Upper lobe of left lung (tissue), 6 donors: Measurements from ENCODE around the gene EXOC4. TPM values are rescaled to one million over a fixed set of nuclear protein-coding genes. Genes with fewer than 3 reads are reported as not detected.

Experiments used
- ATAC-seq, 2 donors: fragments of 200-7000 bp; cut with Tn5 transposase; one replicate each; pipeline ENCODE4 v1.9.1; 2022; ENCODE audit warnings: mild to moderate bottlenecking in 2 of 2, moderate library complexity in 2 of 2; ENCODE audit not compliant: low FRiP score in 2 of 2
- DNase-seq, 2 donors: peaks; one replicate each; pipeline ENCODE4 v3.0.0-alpha.2; 2019 to 2020
- H3K27ac ChIP-seq, 4 donors: fragments of 200-600 bp; sonication (generic); one replicate each; pipeline ENCODE4 v1.5.1; 2016 to 2019
- H3K27me3 ChIP-seq, 4 donors: fragments of 200-600 bp; sonication (generic); one replicate each; pipeline ENCODE4 v1.5.1; 2017 to 2019
- H3K36me3 ChIP-seq, 4 donors: fragments of 200-600 bp; sonication (generic); one replicate each; pipeline ENCODE4 v1.5.1; 2016 to 2019
- H3K4me1 ChIP-seq, 4 donors: fragments of 200-600 bp; sonication (generic); one replicate each; pipeline ENCODE4 v1.5.1; 2018 to 2019
- H3K4me3 ChIP-seq, 4 donors: fragments of 200-600 bp; sonication (generic); one replicate each; pipeline ENCODE4 v1.5.1; 2017 to 2019; ENCODE audit warnings: mild to moderate bottlenecking in 2 of 4, moderate library complexity in 1 of 4
- H3K9me3 ChIP-seq, 4 donors: fragments of 200-600 bp; sonication (generic); one replicate each; pipeline ENCODE4 v1.5.1; 2018 to 2019
- EP300 ChIP-seq, 4 donors: sonication (generic); formaldehyde crosslinking; IDR thresholded peaks; one replicate each; pipeline ENCODE4 v1.5.1; 2017; ENCODE audit warnings: antibody characterized with exemption in 4 of 4, control low read depth in 2 of 4
- POLR2A ChIP-seq, 4 donors: fragments of 450-650 bp; IDR thresholded peaks; one replicate each; pipeline ENCODE4 v1.5.1; 2016 to 2017; ENCODE audit warnings: antibody characterized with exemption in 4 of 4, mild to moderate bottlenecking in 2 of 4
- POLR2AphosphoS5 ChIP-seq, 2 donors: sonication (generic); formaldehyde crosslinking; IDR thresholded peaks; one replicate each; pipeline ENCODE4 v1.5.1; 2017; ENCODE audit warnings: antibody characterized with exemption in 2 of 2
- WGBS, 2 donors: methylation state at CpG; one replicate each; pipeline ENCODE4 v1.1.5; 2017 to 2018; 5-methylcytosine and 5-hydroxymethylcytosine counted together
- total RNA-seq, 6 donors: library from RNA; depleted of rRNA in 4 of 6; stranded (reverse); fragments of >200 nt in 4 of 6; gene quantifications; one replicate each; pipeline versions ENCODE4 v1.1.0 to v1.2.1, GENCODE V29; 2016 to 2021
- TF ChIP-seq, protein P1 (sequence below), 6 experiments: fragments of 450-650 bp in 4 of 6; fragments of 200-600 bp in 2 of 6; sonication (generic) in 2 of 6; IDR thresholded peaks; one replicate each; pipeline ENCODE4 v1.5.1; 2016 to 2019; ENCODE audit warnings: antibody characterized with exemption in 6 of 6
- donor health status: DM: no; HTN: no; CAD: no; lungs with moderate emphysema.
- donor health status: DM: no; HTN: yes; CAD: no; lungs with severe emphysema.

EXOC4 gene
- total RNA-seq, 6 donors from 2014 or later, result 56.3 to 325 (median 99.4) TPM

DNA sequence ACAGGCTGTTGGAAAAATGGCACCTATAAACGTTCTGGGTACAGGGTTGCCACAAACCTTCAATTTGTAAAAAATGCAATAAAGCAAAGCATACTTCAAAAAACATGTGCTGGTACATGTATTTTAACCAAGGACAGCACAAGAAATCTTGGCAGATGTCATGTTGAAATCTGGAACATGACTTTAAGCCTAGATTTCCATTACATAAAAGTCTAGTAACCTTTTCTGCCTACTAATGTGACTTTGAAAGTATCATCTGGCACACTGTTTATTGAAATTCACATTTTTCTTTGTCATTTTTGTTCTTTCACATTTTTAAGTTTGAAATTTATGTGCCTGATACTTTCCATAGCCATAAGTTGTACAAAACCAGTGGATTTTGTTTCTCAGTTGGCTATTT, 296.8 kb downstream of the EXOC4 start:
- DNase-seq (no peak), ATAC-seq (no peak)
- WGBS, 2 donors, result 71 to 88% methylated on average over 1 of the region's 1 CpG

DNA sequence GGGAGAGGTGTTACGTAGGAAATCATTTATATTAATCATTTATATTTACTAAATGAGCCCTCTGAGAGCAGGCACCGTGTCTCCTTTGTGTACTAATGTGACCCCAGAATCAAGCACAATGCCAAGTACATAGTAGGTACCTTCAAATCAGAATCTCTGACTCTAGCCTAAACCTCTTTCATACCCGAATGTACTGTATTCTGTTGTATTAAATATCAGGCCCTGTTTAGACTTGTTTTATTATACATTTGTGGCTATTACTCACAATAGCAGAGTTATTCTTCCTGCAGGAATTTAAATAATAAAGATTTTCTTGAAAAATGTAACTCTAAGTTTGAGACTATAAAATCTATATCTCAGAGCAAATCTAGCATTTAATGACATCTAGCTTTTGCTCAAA, 297.3 kb downstream of the EXOC4 start:
- no peaks in the 10 kb centered on the region for H3K4me1 ChIP-seq
- ATAC-seq, result no peak
- DNase-seq, result no peak
- 81 to 88% methylated on average over 3 of the region's 3 CpGs for WGBS, 2 donors
- H3K9me3 ChIP-seq, result no peaks in the 10 kb centered on the region
- H3K27me3 ChIP-seq, result no peaks in the 10 kb centered on the region
- TF ChIP-seq EP300 (IDR thresholded peaks at IDR 0.05) (no peak), POLR2AphosphoS5 (IDR thresholded peaks at IDR 0.05) (no peak), POLR2A (IDR thresholded peaks at IDR 0.05) (no peak)
- TF ChIP-seq, protein P1, sequence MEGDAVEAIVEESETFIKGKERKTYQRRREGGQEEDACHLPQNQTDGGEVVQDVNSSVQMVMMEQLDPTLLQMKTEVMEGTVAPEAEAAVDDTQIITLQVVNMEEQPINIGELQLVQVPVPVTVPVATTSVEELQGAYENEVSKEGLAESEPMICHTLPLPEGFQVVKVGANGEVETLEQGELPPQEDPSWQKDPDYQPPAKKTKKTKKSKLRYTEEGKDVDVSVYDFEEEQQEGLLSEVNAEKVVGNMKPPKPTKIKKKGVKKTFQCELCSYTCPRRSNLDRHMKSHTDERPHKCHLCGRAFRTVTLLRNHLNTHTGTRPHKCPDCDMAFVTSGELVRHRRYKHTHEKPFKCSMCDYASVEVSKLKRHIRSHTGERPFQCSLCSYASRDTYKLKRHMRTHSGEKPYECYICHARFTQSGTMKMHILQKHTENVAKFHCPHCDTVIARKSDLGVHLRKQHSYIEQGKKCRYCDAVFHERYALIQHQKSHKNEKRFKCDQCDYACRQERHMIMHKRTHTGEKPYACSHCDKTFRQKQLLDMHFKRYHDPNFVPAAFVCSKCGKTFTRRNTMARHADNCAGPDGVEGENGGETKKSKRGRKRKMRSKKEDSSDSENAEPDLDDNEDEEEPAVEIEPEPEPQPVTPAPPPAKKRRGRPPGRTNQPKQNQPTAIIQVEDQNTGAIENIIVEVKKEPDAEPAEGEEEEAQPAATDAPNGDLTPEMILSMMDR (IDR thresholded peaks at IDR 0.05), result no peak
- H3K27ac ChIP-seq, result no peak overlapping the region
- no peak overlapping the region for H3K4me3 ChIP-seq
- H3K36me3 ChIP-seq, result no peaks in the 10 kb centered on the region

More for the DNA sequence above, 296.8 kb downstream of the EXOC4 start:
- no peak overlapping the region for H3K4me3 ChIP-seq
- H3K4me1 ChIP-seq, result no peaks in the 10 kb centered on the region
- H3K36me3 ChIP-seq, result no peaks in the 10 kb centered on the region
- no peak overlapping the region for H3K27ac ChIP-seq
- H3K9me3 ChIP-seq, result no peaks in the 10 kb centered on the region
- H3K27me3 ChIP-seq, result no peaks in the 10 kb centered on the region
- TF ChIP-seq, protein P1 (IDR thresholded peaks at IDR 0.05), result no peak
- no peak for TF ChIP-seq EP300 (IDR thresholded peaks at IDR 0.05)
- TF ChIP-seq POLR2A (IDR thresholded peaks at IDR 0.05), result no peak
- TF ChIP-seq POLR2AphosphoS5 (IDR thresholded peaks at IDR 0.05), result no peak

DNA sequence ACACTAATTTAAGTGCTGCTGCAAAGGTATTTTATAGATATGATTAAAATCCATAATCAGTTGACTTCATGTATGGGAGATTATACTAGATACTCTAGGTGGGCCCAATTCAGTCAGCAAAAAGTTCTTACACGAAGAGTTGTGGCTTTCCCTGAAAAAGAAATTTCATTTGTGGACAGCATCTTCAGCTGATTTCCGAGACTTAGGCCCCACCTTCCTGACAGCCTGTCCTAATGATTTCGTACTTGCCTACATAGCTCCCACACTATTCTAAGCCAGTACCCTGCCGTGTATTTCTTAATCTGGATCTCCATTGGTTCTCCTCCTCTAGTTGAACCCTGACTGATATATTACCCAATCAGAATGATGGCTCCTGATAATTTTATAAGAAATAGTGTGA, 297.9 kb downstream of the EXOC4 start:
- H3K27me3 ChIP-seq, result no peaks in the 10 kb centered on the region
- peaks cover 0 to under 1% (median 0%) of the 10 kb centered on the region in 4 donors for H3K4me1 ChIP-seq
- H3K27ac ChIP-seq, result no peak overlapping the region
- no peak overlapping the region for H3K4me3 ChIP-seq
- WGBS, 2 donors, result 95 to 96% methylated on average over 4 of the region's 4 CpGs
- DNase-seq (no peak), ATAC-seq (no peak)
- H3K9me3 ChIP-seq, result no peaks in the 10 kb centered on the region
- TF ChIP-seq, protein P1 (IDR thresholded peaks at IDR 0.05), result no peak
- TF ChIP-seq POLR2AphosphoS5 (IDR thresholded peaks at IDR 0.05) (no peak), POLR2A (IDR thresholded peaks at IDR 0.05) (no peak), EP300 (IDR thresholded peaks at IDR 0.05) (no peak)
- H3K36me3 ChIP-seq, result no peaks in the 10 kb centered on the region

DNA sequence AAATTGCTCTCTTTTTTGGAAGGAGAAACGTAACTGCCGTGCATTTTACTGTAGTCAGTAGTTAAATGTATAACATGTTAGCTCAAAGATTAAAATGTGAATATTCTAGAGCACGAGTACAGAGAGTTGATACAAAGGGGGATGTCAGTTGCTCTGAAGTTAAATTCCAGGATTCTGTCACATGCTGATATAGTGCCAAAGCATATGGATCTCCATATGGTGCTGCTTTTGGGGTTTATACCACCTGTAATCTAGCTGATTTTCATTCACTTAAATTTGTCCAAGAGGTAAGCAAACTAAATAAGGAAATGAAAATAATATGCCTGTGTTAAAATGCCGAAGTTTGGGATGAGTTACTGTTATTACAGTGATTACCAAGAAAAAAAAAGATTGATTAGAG, 298.6 kb downstream of the EXOC4 start:
- Histone ChIP-seq H3K27ac (no peak overlapping the region), H3K4me3 (no peak overlapping the region), H3K27me3 (no peaks in the 10 kb centered on the region), H3K9me3 (no peaks in the 10 kb centered on the region), H3K36me3 (no peaks in the 10 kb centered on the region), H3K4me1 (peaks cover 0 to 3% (median 0%) of the 10 kb centered on the region in 4 donors)
- ATAC-seq (no peak), DNase-seq (no peak)
- 92 to 96% methylated on average over 4 of the region's 4 CpGs for WGBS, 2 donors
- TF ChIP-seq POLR2A (IDR thresholded peaks at IDR 0.05) (no peak), EP300 (IDR thresholded peaks at IDR 0.05) (no peak), POLR2AphosphoS5 (IDR thresholded peaks at IDR 0.05) (no peak)
- TF ChIP-seq, protein P1 (IDR thresholded peaks at IDR 0.05), result no peak

DNA sequence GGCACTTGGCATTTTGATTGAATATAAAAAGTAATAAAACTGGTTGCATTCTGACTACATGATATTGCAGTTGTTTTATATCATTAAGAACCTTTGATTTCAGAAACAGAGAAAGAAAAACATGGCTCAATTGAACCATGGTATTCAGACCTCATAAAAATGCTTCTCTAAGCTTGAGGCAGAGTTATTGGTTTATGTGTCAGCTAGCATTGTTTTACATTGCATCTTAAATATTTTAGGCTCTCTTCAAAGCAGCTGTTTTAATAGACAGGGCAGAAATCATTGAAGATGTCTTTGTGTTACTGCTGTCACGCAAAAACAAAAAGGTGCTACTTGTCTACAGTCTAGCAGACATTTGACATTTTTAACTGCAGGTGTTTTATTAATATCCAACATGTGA, 299.2 kb downstream of the EXOC4 start:
- Histone ChIP-seq H3K9me3 (no peaks in the 10 kb centered on the region), H3K36me3 (no peaks in the 10 kb centered on the region), H3K4me1 (peaks cover 0 to 3% (median 0%) of the 10 kb centered on the region in 4 donors), H3K27me3 (no peaks in the 10 kb centered on the region), H3K27ac (no peak overlapping the region), H3K4me3 (no peak overlapping the region)
- TF ChIP-seq EP300 (IDR thresholded peaks at IDR 0.05) (no peak), POLR2A (IDR thresholded peaks at IDR 0.05) (no peak), POLR2AphosphoS5 (IDR thresholded peaks at IDR 0.05) (no peak)
- TF ChIP-seq, protein P1 (IDR thresholded peaks at IDR 0.05), result no peak
- WGBS, 2 donors, result 95 to 100% methylated on average over 1 of the region's 1 CpG
- ATAC-seq (no peak), DNase-seq (no peak)
